ENCODE measurements around the gene OR2A5.

Gene OR2A5

GRCh38 chr7:144063710-144064109 is 15.0 kb downstream of the OR2A5 start:
- H3K27ac ChIP-seq (replicated peaks): no peak overlapping the region
- H3K27me3 ChIP-seq (ENCODE audit: insufficient read depth, poor library complexity, severe bottlenecking): no peaks in the 10 kb centered on the region
- TF ChIP-seq REST (IDR thresholded peaks at IDR 0.05; ENCODE audit: insufficient replicate concordance, low read depth) (no peak), SPI1 (IDR thresholded peaks at IDR 0.05; ENCODE audit: borderline replicate concordance, low read depth) (no peak), POLR2AphosphoS5 (IDR thresholded peaks at IDR 0.05; ENCODE audit: low read depth) (no peak), CTCF (IDR thresholded peaks at IDR 0.05; ENCODE audit: insufficient read depth, low read length) (no peak), GABPA (IDR thresholded peaks at IDR 0.05; ENCODE audit: low read depth) (no peak)
- no peak for DNase-seq (ENCODE audit: low read depth in 1 of 2, low spot score in 1 of 2)
- H3K4me3 ChIP-seq (replicated peaks; ENCODE audit: insufficient read depth, low read length): no peak overlapping the region

GRCh38 chr7:144069511-144069910 is 20.8 kb downstream of the OR2A5 start, which contains the start of gene OR2A25:
Gene OR2A25 (plus strand): TSS chr7:144069811. CDS start chr7:144074220, 4,409 bp downstream.
- no peak for DNase-seq (ENCODE audit: low read depth in 1 of 2, low spot score in 1 of 2)
- no peak for TF ChIP-seq SPI1 (IDR thresholded peaks at IDR 0.05; ENCODE audit: borderline replicate concordance, low read depth)
- TF ChIP-seq GABPA (IDR thresholded peaks at IDR 0.05; ENCODE audit: low read depth): no peak
- no peak for TF ChIP-seq POLR2AphosphoS5 (IDR thresholded peaks at IDR 0.05; ENCODE audit: low read depth)
- TF ChIP-seq REST (IDR thresholded peaks at IDR 0.05; ENCODE audit: insufficient replicate concordance, low read depth): no peak
- TF ChIP-seq CTCF (IDR thresholded peaks at IDR 0.05; ENCODE audit: insufficient read depth, low read length): no peak
- no peaks in the 10 kb centered on the region for H3K27me3 ChIP-seq (ENCODE audit: insufficient read depth, poor library complexity, severe bottlenecking)
- H3K27ac ChIP-seq (replicated peaks): no peak within 1 kb of the TSS
- no peak within 1 kb of the TSS for H3K4me3 ChIP-seq (replicated peaks; ENCODE audit: insufficient read depth, low read length)

- Histone ChIP-seq H3K27me3 (ENCODE audit: insufficient read depth, poor library complexity, severe bottlenecking) (no peaks in the 10 kb centered on the region), H3K4me3 (replicated peaks; ENCODE audit: insufficient read depth, low read length) (no peak overlapping the region)
- no peak for DNase-seq (ENCODE audit: low read depth in 1 of 2, low spot score in 1 of 2)
Measured at GRCh38 chr7:144069953-144070352, 21.2 kb downstream of the OR2A5 start.

More at GRCh38 chr7:144069953-144070352, 21.2 kb downstream of the OR2A5 start:
- TF ChIP-seq REST (IDR thresholded peaks at IDR 0.05; ENCODE audit: insufficient replicate concordance, low read depth): no peak
- H3K27ac ChIP-seq (replicated peaks): no peak overlapping the region

Measured in HL-60 (cell line).